HG03175 (cell line): ENCODE measurements around the gene CASP7.
A peak's percentile ranks its signal among the peaks of the same experiment; 100 is the strongest.

ENCODE experiments used
- ATAC-seq: cut with Tn5 transposase; IDR thresholded peaks from one replicate; pipeline ENCODE4 v1.9.1; 2021; ENCODE audit warnings: mild to moderate bottlenecking, moderate library complexity; ENCODE audit not compliant: unreplicated experiment

CASP7 gene

GRCh38 chr10:113665806-113666354, 13.8 kb upstream of the CASP7 start:
- no peak for ATAC-seq

DNA sequence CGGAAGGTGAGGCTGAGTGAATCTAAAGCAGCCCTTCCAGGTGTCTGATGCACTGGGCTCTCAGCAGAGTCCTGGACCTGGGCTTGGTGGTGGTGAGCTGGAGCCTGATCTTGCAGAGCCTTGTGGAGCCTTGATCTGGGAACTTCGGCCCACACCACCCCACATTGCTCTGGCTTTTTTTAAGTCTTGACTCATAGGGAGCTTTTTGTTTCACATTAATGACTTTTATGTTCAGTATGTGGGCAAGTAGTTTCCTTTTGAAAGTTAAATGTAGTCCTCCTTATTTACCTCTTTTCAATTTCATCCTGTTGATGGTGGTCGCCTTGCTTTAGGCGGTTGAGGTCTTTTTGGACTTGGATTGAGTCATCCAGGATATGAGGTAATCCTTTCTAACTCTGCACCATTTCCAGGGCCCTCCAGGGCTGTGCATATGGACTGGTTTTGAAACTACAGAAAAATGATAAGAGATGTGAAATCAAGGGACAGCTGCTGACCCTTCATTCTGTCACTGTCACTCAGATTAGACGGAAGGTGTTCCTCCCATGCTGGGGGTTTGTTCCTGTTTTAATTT, 12.9 kb upstream of the CASP7 start:
- ATAC-seq = peak; percentile 72

GRCh38 chr10:113680190-113681111, 739 bp downstream of the CASP7 start:
- ATAC-seq = peak; percentile 17

GRCh38 chr10:113681533-113682470, 2.1 kb downstream of the CASP7 start:
- peak; percentile 63 for ATAC-seq

GRCh38 chr10:113683300-113683699, 3.6 kb downstream of the CASP7 start:
- no peak for ATAC-seq

DNA sequence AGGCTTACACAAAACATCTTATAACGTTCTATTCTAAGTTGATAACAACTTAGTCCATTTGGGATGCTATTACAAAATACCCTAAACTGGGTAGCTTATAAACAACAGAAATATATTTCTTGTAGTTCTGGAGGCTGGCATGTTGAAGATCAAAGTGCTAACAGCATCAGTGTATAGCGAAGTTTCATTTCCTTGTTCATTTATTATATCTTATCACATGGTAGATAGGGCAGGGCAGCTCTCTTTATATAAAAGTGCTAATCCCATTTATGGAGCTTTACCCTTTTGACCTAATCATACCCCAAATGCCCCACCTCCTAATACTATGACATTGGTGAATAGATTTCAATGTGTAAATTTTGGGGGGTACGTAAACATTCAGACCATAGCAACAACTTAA, 6.3 kb downstream of the CASP7 start:
- no peak for ATAC-seq

DNA sequence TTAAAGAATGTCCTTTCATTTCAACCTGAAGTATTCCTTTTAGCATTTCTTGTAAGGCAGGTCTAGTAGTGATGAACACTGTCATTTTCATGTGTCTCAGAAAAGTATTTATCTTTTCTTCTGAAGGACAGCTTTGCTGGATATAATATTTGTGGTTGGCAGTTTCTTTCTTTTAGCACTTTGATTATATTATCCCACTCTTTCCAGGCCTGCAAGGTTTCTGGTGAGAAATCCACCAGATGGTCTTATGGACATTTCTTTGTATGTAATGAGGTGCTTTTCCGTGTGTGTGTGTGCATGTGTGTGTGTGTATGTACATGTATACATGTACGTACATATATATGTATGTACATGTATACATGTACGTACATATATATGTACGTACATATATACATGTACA, 7.3 kb downstream of the CASP7 start:
- no peak for ATAC-seq

GRCh38 chr10:113689057-113689456, 9.3 kb downstream of the CASP7 start:
- ATAC-seq = no peak

GRCh38 chr10:113689574-113689973, 9.9 kb downstream of the CASP7 start:
- no peak for ATAC-seq

DNA sequence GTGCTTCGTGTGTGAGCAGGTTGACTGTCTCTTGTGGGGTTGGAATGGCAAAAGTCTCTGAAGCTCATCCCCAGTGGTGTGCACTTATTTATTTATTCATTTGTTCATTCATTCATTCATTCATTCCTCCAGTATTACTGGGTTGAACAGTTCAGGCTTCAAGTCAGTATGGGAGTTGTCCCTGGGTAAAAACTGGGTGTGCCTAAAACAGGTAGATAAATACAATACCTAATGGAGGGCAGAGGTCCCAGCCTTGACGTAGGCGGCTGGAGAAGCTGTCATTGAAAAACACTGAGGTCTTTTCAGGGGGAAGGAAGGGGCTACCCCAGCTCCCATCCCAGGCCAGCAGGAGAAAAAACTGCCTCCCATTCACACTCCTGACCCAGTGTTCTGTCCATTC, 11.0 kb downstream of the CASP7 start:
- ATAC-seq = no peak

DNA sequence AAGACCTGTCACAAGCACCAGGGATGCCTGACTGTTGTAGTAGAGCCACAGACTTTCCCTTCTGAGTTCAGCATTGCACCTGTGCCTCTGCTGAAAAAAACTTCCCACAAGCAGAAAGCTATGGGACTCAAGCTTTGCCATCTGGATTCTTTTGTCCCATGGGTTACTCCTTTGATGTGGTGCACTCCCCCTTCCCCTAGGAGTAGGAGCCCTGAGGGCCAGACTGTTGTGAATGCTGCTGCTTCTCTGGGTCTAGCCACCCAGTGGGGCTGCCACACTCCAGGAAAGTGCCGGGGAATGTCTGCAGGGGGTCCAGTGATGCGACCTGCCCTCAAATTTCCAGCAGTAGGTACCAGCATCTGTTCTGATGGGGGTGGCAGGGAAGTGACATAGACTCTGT, 11.7 kb downstream of the CASP7 start:
- ATAC-seq = no peak

- ATAC-seq = no peak
These were observed 12.6 kb downstream of the CASP7 start for GRCh38 chr10:113692271-113692670.

DNA sequence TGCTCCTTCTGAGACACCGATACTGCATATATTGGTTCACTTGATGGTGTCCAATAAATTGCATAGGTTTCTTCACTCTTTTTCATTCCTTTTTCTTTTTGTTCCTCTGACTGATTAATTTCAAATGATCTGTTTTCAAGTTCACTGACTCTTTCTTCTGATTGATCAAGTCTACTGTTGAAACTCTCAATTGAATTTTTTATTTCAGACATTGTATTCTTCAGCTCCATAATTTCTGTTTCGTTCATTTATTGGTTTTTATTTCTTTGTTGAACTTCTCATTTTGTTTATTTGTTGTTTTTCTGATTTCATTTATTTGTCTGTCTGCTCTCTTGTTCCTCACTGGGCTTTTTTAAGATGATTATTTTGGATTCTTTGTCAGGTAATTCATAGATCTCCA, 13.6 kb downstream of the CASP7 start:
- ATAC-seq = no peak

DNA sequence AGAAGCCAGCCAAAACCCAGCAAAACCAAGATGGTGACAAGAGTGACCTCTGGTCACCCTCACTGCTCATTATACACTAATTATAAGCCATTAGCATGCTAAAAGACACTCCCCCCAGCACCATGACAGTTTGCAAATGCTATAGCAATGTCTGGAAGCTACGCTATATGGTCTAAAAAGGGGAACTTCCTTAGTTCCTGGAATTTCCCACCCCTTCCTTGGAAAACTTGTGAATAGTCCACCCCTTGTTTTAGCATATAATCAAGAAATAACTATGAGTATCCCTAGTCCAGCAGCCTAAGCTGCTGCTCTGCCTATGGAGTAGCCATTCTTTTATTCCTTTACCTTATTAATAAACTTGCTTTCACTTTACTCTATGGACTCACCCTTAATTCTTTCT, 16.0 kb downstream of the CASP7 start:
- no peak for ATAC-seq

DNA sequence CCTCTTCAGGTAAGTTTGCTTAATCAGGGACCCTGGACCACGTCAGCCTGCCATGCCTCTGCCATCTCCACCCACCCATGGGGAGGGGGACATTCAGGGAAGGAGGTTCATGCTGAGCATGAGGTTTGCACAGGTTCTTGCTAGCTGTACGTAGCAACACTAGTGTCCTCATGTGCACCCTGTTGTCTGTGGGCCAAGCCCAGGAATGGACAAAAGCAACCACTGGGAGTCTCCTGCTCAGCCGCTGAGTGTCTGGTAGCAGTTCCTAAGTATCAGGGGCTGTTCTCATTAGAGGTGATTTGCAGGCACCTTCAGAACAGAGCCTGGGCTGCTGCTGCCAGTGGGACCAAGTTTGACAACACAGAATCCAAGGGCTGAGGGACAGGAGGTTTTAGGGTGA, 17.9 kb downstream of the CASP7 start:
- no peak for ATAC-seq

GRCh38 chr10:113704637-113705343, 25.1 kb downstream of the CASP7 start:
- no peak for ATAC-seq

- ATAC-seq = no peak
These were observed 25.6 kb downstream of the CASP7 start for GRCh38 chr10:113705344-113705652.

DNA sequence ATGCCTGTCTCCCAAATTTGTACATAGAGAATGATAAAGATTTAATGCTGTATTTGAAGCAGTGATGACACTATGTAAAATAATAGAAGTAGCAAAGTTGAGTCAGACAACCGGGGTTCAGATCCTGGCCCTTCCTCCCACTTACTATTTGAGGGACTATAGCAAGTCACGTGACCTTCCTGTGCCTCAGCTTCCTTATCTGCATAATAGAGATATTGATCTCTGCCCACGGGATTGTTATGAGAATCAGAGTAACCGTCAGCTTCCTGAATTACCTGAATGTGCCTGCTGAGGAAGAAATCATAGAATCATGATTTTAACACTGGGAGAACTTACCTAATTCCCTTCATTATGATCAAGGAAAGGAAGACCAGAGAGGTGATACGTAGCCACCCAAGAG, 26.9 kb downstream of the CASP7 start:
- ATAC-seq = no peak

DNA sequence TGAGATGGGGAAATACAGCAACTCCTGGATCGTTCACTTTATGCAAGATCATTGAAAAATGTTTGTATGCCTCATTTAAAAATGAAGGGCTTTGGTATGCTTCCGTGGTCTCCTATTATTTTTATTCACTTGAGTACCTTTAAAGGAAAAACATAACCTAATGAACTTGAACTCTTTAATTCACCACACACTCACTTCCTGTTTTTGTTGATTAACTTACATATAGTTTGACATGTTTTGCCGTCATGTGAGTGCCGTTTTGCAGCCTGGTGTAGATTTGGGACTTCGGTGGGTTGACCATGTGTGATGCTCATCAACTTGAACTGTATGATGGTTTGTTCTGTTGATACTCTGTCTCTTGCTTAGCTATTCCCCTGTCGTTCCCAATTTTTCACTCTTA, 28.9 kb downstream of the CASP7 start:
- ATAC-seq = no peak

- ATAC-seq = no peak
These were observed 29.6 kb downstream of the CASP7 start for GRCh38 chr10:113709221-113709838.
